Measurements from ENCODE around the gene SIRT4. TPM values are rescaled to one million over a fixed set of nuclear protein-coding genes. Genes with fewer than 3 reads are reported as not detected.
"Not testable (repeated sequence)": the region's sequence is repeated elsewhere in the genome, so short reads cannot be mapped to it uniquely, and the experiment has no call there.

The SIRT4 gene, protein sequence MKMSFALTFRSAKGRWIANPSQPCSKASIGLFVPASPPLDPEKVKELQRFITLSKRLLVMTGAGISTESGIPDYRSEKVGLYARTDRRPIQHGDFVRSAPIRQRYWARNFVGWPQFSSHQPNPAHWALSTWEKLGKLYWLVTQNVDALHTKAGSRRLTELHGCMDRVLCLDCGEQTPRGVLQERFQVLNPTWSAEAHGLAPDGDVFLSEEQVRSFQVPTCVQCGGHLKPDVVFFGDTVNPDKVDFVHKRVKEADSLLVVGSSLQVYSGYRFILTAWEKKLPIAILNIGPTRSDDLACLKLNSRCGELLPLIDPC
- total RNA-seq: 6.3 TPM
- polyA plus RNA-seq (ENCODE audit: insufficient read depth in 1 of 8, insufficient read length in 8 of 8, low replicate concordance in 1 of 8): 1 to 10 TPM; 3.4 to 4.8 (median 4.3) TPM
- long read RNA-seq, donor 1: 0 reads
- long read RNA-seq, donor 2: 0 reads
- long read RNA-seq, donor 3, partial matches to known transcripts: 0 of 2 reads
- long read RNA-seq, donor 3, other reads (novel, unspliced or antisense): 0 of 2 reads
- long read RNA-seq, donor 4, partial matches to known transcripts: 0 of 1 reads
- long read RNA-seq, donor 4, other reads (novel, unspliced or antisense): 0 of 1 reads
- long read RNA-seq, donor 5, partial matches to known transcripts: 0 of 1 reads
- long read RNA-seq, donor 5, other reads (novel, unspliced or antisense): 0 of 1 reads
- long read RNA-seq, donor 6, partial matches to known transcripts: 0 of 1 reads
- long read RNA-seq, donor 6, other reads (novel, unspliced or antisense): 0 of 1 reads
- long read RNA-seq, donor 7, partial matches to known transcripts: 0 of 2 reads
- long read RNA-seq, donor 7, other reads (novel, unspliced or antisense): 0 of 2 reads
- long read RNA-seq, donor 8, partial matches to known transcripts: 0 of 1 reads
- long read RNA-seq, donor 8, other reads (novel, unspliced or antisense): 0 of 1 reads
- long read RNA-seq, donor 9, partial matches to known transcripts: 0 of 1 reads
- long read RNA-seq, donor 9, other reads (novel, unspliced or antisense): 0 of 1 reads
- long read RNA-seq, donor 10, partial matches to known transcripts: 0 of 2 reads
- long read RNA-seq, donor 10, other reads (novel, unspliced or antisense): 0 of 2 reads
- long read RNA-seq, donor 11, partial matches to known transcripts: 0 of 3 reads
- long read RNA-seq, donor 11, other reads (novel, unspliced or antisense): 0 of 3 reads

DNA sequence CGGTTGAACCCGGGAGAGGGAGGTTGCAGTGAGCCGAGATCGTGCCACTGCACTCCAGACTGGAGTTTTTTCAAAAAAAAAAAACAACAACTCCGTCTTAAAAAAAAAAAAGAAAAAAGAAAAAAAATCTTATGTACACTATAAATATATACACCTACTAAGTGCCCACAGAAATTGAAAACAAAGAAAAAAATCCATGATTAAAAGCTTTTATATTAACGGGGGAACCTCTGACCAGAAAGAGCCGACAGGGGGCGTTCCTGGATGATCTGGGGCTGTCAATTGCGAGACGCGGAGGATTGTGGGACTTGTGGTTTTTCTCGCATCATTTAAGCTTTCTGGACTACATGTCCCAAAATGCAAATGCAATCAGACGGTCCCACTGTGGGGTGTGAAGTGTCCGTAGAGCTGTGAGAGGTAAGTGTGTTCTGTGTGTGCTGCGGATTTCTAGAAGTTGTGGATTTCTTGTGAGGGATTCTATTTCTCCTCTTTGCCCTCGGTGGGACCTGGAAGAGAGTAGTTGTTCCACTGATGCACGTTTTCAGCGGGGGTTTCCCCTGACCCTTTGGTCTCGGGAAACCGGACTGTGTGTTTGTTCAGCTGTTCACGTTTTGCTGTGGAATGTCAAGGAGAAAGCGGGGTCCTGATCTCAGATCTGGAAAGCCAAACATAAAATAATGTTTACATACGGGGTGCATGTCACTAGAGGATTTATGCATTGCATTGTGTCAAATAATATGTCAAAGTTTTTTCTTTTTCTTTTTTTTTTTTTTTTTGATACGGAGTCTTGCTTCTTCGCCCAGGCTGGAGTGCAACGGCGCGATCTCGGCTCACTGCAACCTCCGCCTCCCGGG, at the start of gene SIRT4:
Gene SIRT4, plus strand, starts transcription at position 360 of the 854 bp plus-strand sequence. CDS start 1,241 bp downstream, outside the sequence.
- peak; percentile 98 for DNase-seq
- WGBS (ENCODE audit: insufficient coverage): 0% methylated on average over 7 of the region's 31 CpGs
- H3K9me3 ChIP-seq (replicated peaks; ENCODE audit: control insufficient read depth, low read depth, low read length): no peaks in the 10 kb centered on the region
- H3K27ac ChIP-seq (ENCODE audit: low read length): peak within 1 kb of the TSS; percentile 76
- H3K4me3 ChIP-seq (ENCODE audit: low read length): peak within 1 kb of the TSS; percentile 50
- H3K27me3 ChIP-seq (ENCODE audit: control insufficient read depth, insufficient read depth, low read length): no peaks in the 10 kb centered on the region
- no peaks in the 10 kb centered on the region for H3K36me3 ChIP-seq (ENCODE audit: control insufficient read depth, insufficient read depth, low read length)
- peaks cover 4% of the 10 kb centered on the region for H3K4me1 ChIP-seq (ENCODE audit: control insufficient read depth, insufficient read depth, low read length)

DNA sequence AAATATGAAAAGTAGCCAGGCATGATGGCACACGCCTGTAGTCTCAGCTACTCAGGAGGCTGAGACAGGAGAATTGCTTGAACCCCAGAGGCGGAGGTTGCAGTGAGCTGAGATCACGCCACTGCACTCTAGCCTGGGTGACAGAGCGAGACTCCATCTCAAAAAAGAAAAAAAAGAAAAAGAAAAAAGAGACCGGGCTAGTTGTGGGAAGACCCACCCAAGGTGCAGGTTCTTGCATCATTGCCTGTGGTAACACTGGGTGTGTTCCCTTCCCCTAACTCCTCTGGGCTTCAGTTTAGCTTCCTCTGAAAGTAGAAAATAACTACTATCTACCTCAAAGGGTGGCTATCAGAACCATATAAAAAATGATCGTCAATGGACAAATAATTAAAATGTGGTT, 48.8 kb upstream of the SIRT4 start:
- WGBS (ENCODE audit: insufficient coverage): 93% methylated on average over 2 of the region's 6 CpGs

DNA sequence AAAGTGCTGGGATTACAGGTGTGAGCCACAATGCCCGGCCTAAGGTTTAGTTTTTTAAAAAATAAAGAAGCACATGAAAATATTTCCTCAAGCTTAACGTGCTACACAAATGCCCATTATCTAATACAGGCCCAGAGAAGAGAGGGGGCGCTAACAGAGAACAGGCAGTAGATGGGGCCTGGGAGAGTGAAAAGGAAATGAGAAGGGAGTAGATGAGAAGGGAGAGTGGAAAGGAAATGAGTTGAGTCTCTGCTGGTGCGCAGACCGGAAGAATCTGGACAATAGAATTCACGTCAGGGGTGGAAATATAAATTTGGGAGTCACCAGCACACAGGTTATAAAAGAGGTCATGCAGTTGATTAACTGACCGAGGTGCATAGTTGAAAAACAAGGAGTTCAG, 47.3 kb upstream of the SIRT4 start:
- Histone ChIP-seq H3K27ac (ENCODE audit: low read length) (peak overlapping the region; percentile 40), H3K4me3 (ENCODE audit: low read length) (no peak overlapping the region), H3K27me3 (ENCODE audit: control insufficient read depth, insufficient read depth, low read length) (no peaks in the 10 kb centered on the region), H3K36me3 (ENCODE audit: control insufficient read depth, insufficient read depth, low read length) (peaks cover 23% of the 10 kb centered on the region), H3K4me1 (ENCODE audit: control insufficient read depth, insufficient read depth, low read length) (peaks cover 51% of the 10 kb centered on the region), H3K9me3 (replicated peaks; ENCODE audit: control insufficient read depth, low read depth, low read length) (no peaks in the 10 kb centered on the region)
- WGBS (ENCODE audit: insufficient coverage): 78% methylated on average over 4 of the region's 7 CpGs
- DNase-seq: no peak

More for the DNA sequence above, 48.8 kb upstream of the SIRT4 start:
- H3K36me3 ChIP-seq (ENCODE audit: control insufficient read depth, insufficient read depth, low read length): peaks cover 25% of the 10 kb centered on the region
- H3K4me3 ChIP-seq (ENCODE audit: low read length); H3K9me3 ChIP-seq (replicated peaks; ENCODE audit: control insufficient read depth, low read depth, low read length); DNase-seq; H3K27me3 ChIP-seq (ENCODE audit: control insufficient read depth, insufficient read depth, low read length); H3K27ac ChIP-seq (ENCODE audit: low read length): not testable (repeated sequence)
- H3K4me1 ChIP-seq (ENCODE audit: control insufficient read depth, insufficient read depth, low read length): peaks cover 56% of the 10 kb centered on the region

DNA sequence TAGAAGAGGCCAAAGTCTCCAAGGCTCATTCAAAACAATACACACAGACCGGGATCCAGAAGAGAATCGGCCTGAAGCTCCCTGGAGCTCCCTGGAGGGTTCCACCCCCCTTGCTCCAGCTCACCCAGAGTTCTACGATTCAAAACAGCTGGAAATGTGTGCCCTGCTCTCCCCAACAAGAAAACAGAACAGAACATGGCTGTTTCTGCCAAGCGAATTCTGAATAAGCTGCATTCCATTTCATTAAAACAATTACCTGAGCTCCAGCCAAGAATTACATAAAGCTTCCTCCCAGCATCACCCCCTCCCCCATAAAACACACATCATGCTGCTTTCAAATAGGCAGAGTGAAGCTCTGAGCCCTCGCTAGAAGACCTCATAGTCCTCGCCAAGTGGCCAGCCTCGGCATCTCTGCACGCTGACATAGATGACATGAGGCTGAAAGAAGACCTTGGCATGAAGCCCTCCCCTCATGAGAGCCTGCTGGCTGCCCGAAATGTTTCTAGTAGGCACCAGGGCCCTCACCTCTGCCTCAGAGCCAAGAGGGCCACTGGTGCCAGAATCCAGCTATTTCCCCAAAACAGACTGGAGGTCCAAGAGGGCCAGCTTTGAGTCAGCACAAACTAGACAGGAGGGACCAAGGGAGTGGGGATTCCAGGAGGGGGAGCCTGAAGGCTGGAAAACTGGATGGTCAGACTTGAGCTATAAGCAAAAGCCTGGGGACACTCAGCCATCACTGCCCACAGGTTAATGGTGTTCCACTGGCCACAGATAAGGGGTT, 44.9 kb upstream of the SIRT4 start:
- WGBS (ENCODE audit: insufficient coverage): 13% methylated on average over 9 of the region's 9 CpGs

DNA sequence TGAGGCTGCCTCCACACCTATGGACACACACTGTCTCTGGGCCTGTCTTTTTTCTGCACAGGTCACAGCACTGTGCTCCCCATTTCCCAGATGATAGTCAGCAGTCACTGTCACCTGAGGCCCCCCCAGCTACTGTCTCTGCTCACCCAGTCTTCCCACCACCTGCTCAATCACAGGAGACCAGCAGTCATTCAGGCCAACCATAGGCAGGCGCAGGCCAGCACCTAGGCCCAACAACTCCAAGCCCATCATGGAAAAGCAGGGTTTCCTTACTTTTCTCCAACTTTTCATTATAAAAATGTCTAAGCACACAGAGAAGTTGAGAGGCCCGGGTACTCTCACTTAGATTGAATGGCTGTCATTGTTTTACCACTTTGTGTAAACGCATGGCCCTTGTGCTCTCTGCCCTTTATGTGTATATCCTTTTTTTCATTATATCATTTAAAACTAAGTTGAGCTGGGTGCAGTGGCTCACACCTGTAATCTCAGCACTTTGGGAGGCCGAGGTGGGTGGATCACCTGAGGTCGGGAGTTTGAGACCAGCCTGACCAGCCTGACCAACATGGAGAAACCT, 43.7 kb upstream of the SIRT4 start:
- DNase-seq: no peak
- Histone ChIP-seq H3K9me3 (replicated peaks; ENCODE audit: control insufficient read depth, low read depth, low read length) (no peaks in the 10 kb centered on the region), H3K27ac (ENCODE audit: low read length) (peak overlapping the region; percentile 94), H3K4me3 (ENCODE audit: low read length) (no peak overlapping the region), H3K4me1 (ENCODE audit: control insufficient read depth, insufficient read depth, low read length) (peaks cover 67% of the 10 kb centered on the region), H3K27me3 (ENCODE audit: control insufficient read depth, insufficient read depth, low read length) (no peaks in the 10 kb centered on the region), H3K36me3 (ENCODE audit: control insufficient read depth, insufficient read depth, low read length) (peaks cover 23% of the 10 kb centered on the region)
- 100% methylated on average over 1 of the region's 5 CpGs for WGBS (ENCODE audit: insufficient coverage)

More for the DNA sequence above, 44.9 kb upstream of the SIRT4 start:
- peaks cover 55% of the 10 kb centered on the region for H3K4me1 ChIP-seq (ENCODE audit: control insufficient read depth, insufficient read depth, low read length)
- no peaks in the 10 kb centered on the region for H3K9me3 ChIP-seq (replicated peaks; ENCODE audit: control insufficient read depth, low read depth, low read length)
- H3K36me3 ChIP-seq (ENCODE audit: control insufficient read depth, insufficient read depth, low read length): peaks cover 24% of the 10 kb centered on the region
- peak overlapping the region; percentile 94 for H3K27ac ChIP-seq (ENCODE audit: low read length)
- H3K4me3 ChIP-seq (ENCODE audit: low read length): no peak overlapping the region
- H3K27me3 ChIP-seq (ENCODE audit: control insufficient read depth, insufficient read depth, low read length): no peaks in the 10 kb centered on the region
- peak; percentile 97 for DNase-seq

DNA sequence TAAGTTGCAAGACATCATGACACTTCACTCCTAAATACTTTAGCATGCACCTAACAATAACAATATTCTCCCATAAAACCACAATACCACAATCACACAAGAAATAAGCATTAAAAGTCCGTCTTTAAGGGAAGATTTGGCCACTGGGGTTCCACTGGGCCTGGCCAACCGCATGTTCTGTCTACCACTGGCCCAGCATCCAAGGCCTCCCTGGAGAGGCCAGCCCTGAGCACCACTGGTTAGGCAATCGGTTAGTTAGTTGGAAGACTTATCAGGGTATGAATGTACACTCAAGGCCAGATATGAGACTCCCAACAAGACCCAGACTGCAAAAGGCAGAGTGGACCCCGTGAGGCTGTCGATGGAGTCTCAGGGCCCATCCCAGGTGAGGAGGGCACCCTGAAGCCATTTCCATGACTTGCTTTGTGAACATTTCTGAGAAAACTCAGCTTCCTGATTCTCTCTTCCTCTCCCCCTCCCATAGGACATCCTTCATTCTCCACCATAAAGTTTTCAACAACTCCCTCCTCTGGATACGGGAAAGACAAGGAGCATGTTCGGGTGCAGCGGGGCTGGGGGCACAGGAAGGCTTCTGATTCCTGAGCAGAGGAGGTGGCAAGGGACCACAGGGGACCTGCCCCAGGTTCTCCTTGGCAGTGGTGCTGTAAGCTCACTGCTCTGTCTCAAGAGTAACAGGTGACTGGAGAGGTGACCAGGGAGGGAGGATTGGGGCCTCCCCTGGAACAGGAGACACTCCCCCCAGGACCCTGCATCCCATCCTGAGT, 42.5 kb upstream of the SIRT4 start:
- 100% methylated on average over 2 of the region's 8 CpGs for WGBS (ENCODE audit: insufficient coverage)
- Histone ChIP-seq H3K4me3 (ENCODE audit: low read length) (no peak overlapping the region), H3K36me3 (ENCODE audit: control insufficient read depth, insufficient read depth, low read length) (peaks cover 17% of the 10 kb centered on the region), H3K27me3 (ENCODE audit: control insufficient read depth, insufficient read depth, low read length) (no peaks in the 10 kb centered on the region), H3K9me3 (replicated peaks; ENCODE audit: control insufficient read depth, low read depth, low read length) (no peaks in the 10 kb centered on the region), H3K4me1 (ENCODE audit: control insufficient read depth, insufficient read depth, low read length) (peaks cover 79% of the 10 kb centered on the region), H3K27ac (ENCODE audit: low read length) (peak overlapping the region; percentile 20)
- no peak for DNase-seq

DNA sequence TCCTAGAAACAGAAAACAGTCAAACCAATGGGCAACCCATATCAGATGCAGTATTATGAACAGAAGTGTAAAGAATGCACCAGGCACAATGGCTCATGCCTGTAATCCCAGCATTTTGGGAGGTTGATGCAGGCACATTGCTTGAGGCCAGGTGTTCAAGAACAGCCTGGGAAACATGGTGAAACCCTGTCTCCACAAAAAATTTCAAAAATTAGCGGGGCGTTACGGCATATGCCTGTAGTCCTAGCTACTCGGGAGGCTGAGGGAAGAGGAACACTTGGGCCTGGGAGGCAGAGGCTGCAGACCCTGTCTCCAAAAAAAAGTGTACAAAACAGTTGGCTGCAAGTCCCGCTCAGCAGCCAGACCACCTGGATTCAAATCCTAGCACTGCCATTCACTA, 41.5 kb upstream of the SIRT4 start:
- Histone ChIP-seq H3K27ac (ENCODE audit: low read length) (no peak overlapping the region), H3K4me1 (ENCODE audit: control insufficient read depth, insufficient read depth, low read length) (peaks cover 83% of the 10 kb centered on the region), H3K9me3 (replicated peaks; ENCODE audit: control insufficient read depth, low read depth, low read length) (no peaks in the 10 kb centered on the region), H3K27me3 (ENCODE audit: control insufficient read depth, insufficient read depth, low read length) (no peaks in the 10 kb centered on the region), H3K4me3 (ENCODE audit: low read length) (no peak overlapping the region), H3K36me3 (ENCODE audit: control insufficient read depth, insufficient read depth, low read length) (peaks cover 10% of the 10 kb centered on the region)
- WGBS (ENCODE audit: insufficient coverage): 90% methylated on average over 2 of the region's 5 CpGs
- no peak for DNase-seq
